Fibroblast of skin of left biceps (primary cell): ENCODE results near the gene CLEC11A.

Source experiments
- DNase-seq, 2 experiments: peaks; one replicate each; pipeline ENCODE4 v3.0.0-alpha.2; 2013; ENCODE audit warnings: low read depth in 2 of 2

Gene CLEC11A

GRCh38 chr19:50703915-50704796 is 19.0 kb upstream of the CLEC11A start:
- DNase-seq = no peak

GRCh38 chr19:50705422-50706019 is 17.6 kb upstream of the CLEC11A start:
- DNase-seq = peak; percentile 28 to 43

- DNase-seq = no peak
These were observed 16.8 kb upstream of the CLEC11A start for GRCh38 chr19:50706387-50706786.

GRCh38 chr19:50708179-50708879 is 14.8 kb upstream of the CLEC11A start:
- no peak for DNase-seq

- no peak for DNase-seq
These were observed 13.1 kb upstream of the CLEC11A start for GRCh38 chr19:50710094-50710493.

- DNase-seq = no peak
These were observed 12.6 kb upstream of the CLEC11A start for GRCh38 chr19:50710612-50711011.

- DNase-seq = no peak
These were observed 12.0 kb upstream of the CLEC11A start for GRCh38 chr19:50711196-50711595.

GRCh38 chr19:50711805-50712204 is 11.4 kb upstream of the CLEC11A start:
- no peak for DNase-seq

- DNase-seq = no peak
These were observed 10.3 kb upstream of the CLEC11A start for GRCh38 chr19:50712833-50713232.

GRCh38 chr19:50713556-50714236 is 9.5 kb upstream of the CLEC11A start:
- no peak for DNase-seq

GRCh38 chr19:50716178-50717025 is 6.8 kb upstream of the CLEC11A start:
- no peak for DNase-seq

GRCh38 chr19:50717026-50717723 is 6.0 kb upstream of the CLEC11A start:
- no peak for DNase-seq

- DNase-seq = no peak
These were observed 5.3 kb upstream of the CLEC11A start for GRCh38 chr19:50717891-50718254.

- DNase-seq = no peak
These were observed 4.7 kb upstream of the CLEC11A start for GRCh38 chr19:50718255-50719118.

GRCh38 chr19:50719119-50719435 is 4.1 kb upstream of the CLEC11A start:
- DNase-seq = no peak

GRCh38 chr19:50719566-50719965 is 3.6 kb upstream of the CLEC11A start, which contains the start of gene SHANK1:
SHANK1 (minus strand) TSS chr19:50719802; CDS start chr19:50716919, 2,883 bp downstream.
- no peak for DNase-seq

- DNase-seq = no peak
These were observed 2.8 kb upstream of the CLEC11A start for GRCh38 chr19:50720181-50720920.

GRCh38 chr19:50720921-50721381 is 2.2 kb upstream of the CLEC11A start:
- no peak for DNase-seq
